SU-DHL-6 (cell line): ENCODE measurements around the gene PXK.

ENCODE experiments used
- EZH2phosphoT487 ChIP-seq: fragments of 200-600 bp; sonication (generic), shearing (Covaris generic); conservative IDR thresholded peaks from 2 replicates; pipeline ENCODE4 v1.6.1; 2018; ENCODE audit warnings: mild to moderate bottlenecking, antibody characterized with exemption, low read length, moderate library complexity, mixed read lengths
- TF ChIP-seq, protein P1 (sequence below): fragments of 200-600 bp; sonication (generic); IDR thresholded peaks from one replicate; pipeline ENCODE4 v1.5.1; 2017; ENCODE audit warnings: antibody characterized with exemption, mild to moderate bottlenecking, low read length, moderate library complexity; ENCODE audit not compliant: insufficient read depth, poor library complexity, severe bottlenecking

DNA sequence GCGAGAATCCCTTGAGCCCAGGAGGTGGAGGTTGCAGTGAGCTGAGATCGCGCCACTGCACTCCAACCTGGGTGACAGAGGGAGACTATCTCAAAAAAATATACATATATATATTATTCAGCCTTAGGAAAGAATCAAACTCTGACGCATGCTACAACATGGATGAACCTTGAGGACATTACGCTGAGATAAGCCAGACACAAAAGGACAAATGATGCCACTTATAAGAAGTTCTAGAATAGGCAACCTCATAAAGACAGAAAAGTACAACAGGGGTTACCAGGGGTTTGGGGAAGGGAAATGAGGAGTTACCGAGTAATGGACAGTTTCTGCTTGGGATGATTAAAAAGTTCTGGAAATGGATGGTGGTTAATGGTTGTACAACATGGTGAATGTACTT lies 100.2 kb downstream of the PXK start:
- TF ChIP-seq, protein P1, sequence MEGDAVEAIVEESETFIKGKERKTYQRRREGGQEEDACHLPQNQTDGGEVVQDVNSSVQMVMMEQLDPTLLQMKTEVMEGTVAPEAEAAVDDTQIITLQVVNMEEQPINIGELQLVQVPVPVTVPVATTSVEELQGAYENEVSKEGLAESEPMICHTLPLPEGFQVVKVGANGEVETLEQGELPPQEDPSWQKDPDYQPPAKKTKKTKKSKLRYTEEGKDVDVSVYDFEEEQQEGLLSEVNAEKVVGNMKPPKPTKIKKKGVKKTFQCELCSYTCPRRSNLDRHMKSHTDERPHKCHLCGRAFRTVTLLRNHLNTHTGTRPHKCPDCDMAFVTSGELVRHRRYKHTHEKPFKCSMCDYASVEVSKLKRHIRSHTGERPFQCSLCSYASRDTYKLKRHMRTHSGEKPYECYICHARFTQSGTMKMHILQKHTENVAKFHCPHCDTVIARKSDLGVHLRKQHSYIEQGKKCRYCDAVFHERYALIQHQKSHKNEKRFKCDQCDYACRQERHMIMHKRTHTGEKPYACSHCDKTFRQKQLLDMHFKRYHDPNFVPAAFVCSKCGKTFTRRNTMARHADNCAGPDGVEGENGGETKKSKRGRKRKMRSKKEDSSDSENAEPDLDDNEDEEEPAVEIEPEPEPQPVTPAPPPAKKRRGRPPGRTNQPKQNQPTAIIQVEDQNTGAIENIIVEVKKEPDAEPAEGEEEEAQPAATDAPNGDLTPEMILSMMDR, result no peak
- no peak for TF ChIP-seq EZH2phosphoT487
